GM19099 (cell line): ENCODE results near the gene SORL1.

Experiments used
- POLR2A ChIP-seq: IDR thresholded peaks from 3 replicates; pipeline ENCODE4 v1.6.1; 2011; ENCODE audit warnings: low read depth; ENCODE audit not compliant: insufficient read length; ENCODE audit errors: extremely low read depth

The SORL1 gene

GRCh38 chr11:121540627-121541026 is 88.5 kb downstream of the SORL1 start:
- TF ChIP-seq POLR2A: no peak

GRCh38 chr11:121543836-121544380 is 91.8 kb downstream of the SORL1 start:
- no peak for TF ChIP-seq POLR2A

- TF ChIP-seq POLR2A: no peak
Observed at GRCh38 chr11:121544956-121545355, 92.8 kb downstream of the SORL1 start.

GRCh38 chr11:121547574-121547973 is 95.5 kb downstream of the SORL1 start:
- no peak for TF ChIP-seq POLR2A

- no peak for TF ChIP-seq POLR2A
Observed at GRCh38 chr11:121550247-121551030, 98.3 kb downstream of the SORL1 start.

- TF ChIP-seq POLR2A: no peak
Observed at GRCh38 chr11:121551463-121551862, 99.3 kb downstream of the SORL1 start.

GRCh38 chr11:121552154-121552553 is 100.0 kb downstream of the SORL1 start:
- no peak for TF ChIP-seq POLR2A

- TF ChIP-seq POLR2A: no peak
Observed at GRCh38 chr11:121552644-121553043, 100.5 kb downstream of the SORL1 start.

- TF ChIP-seq POLR2A: no peak
Observed at GRCh38 chr11:121553389-121553788, 101.3 kb downstream of the SORL1 start.

GRCh38 chr11:121553806-121554205 is 101.7 kb downstream of the SORL1 start:
- no peak for TF ChIP-seq POLR2A

GRCh38 chr11:121554552-121554951 is 102.4 kb downstream of the SORL1 start:
- TF ChIP-seq POLR2A: no peak

GRCh38 chr11:121555121-121555520 is 103.0 kb downstream of the SORL1 start:
- no peak for TF ChIP-seq POLR2A

GRCh38 chr11:121556937-121557336 is 104.8 kb downstream of the SORL1 start:
- no peak for TF ChIP-seq POLR2A

- no peak for TF ChIP-seq POLR2A
Observed at GRCh38 chr11:121557348-121557747, 105.2 kb downstream of the SORL1 start.

- no peak for TF ChIP-seq POLR2A
Observed at GRCh38 chr11:121559606-121560200, 107.6 kb downstream of the SORL1 start.

- no peak for TF ChIP-seq POLR2A
Observed at GRCh38 chr11:121560236-121560635, 108.1 kb downstream of the SORL1 start.
